RWPE2 (cell line): ENCODE measurements around the gene CRIP1.

ENCODE experiments used
- ATAC-seq: fragments of 200-7000 bp; cut with Tn5 transposase; 3 replicates; pipeline ENCODE4 v1.9.1; 2021; ENCODE audit warnings: low read depth
- DNase-seq: peaks from one replicate; pipeline ENCODE4 v3.0.0-alpha.2; 2020; ENCODE audit warnings: low spot score
- H3K27ac ChIP-seq: fragments of 450-650 bp; 2 replicates; pipeline ENCODE4 v1.5.1; 2017; ENCODE audit warnings: mild to moderate bottlenecking; ENCODE audit not compliant: poor library complexity, severe bottlenecking
- H3K27me3 ChIP-seq: fragments of 250-450 bp; sonication (Bioruptor Pico); 2 replicates; pipeline ENCODE4 v1.5.1; 2021; ENCODE audit warnings: mild to moderate bottlenecking, moderate library complexity; ENCODE audit not compliant: insufficient read depth, poor library complexity, severe bottlenecking
- H3K36me3 ChIP-seq: fragments of 250-450 bp; sonication (Bioruptor Pico); 2 replicates; pipeline ENCODE4 v1.5.1; 2020; ENCODE audit warnings: low read depth, mild to moderate bottlenecking, moderate library complexity
- H3K4me1 ChIP-seq: fragments of 250-450 bp; sonication (Bioruptor Pico); 2 replicates; pipeline ENCODE4 v1.5.1; 2021; ENCODE audit warnings: mild to moderate bottlenecking, moderate library complexity; ENCODE audit not compliant: insufficient read depth, poor library complexity, severe bottlenecking
- H3K4me3 ChIP-seq: fragments of 250-450 bp; sonication (Bioruptor Pico); 2 replicates; pipeline ENCODE4 v1.5.1; 2021; ENCODE audit warnings: mild to moderate bottlenecking, moderate library complexity; ENCODE audit not compliant: severe bottlenecking
- H3K9me3 ChIP-seq: fragments of 250-450 bp; sonication (Bioruptor Pico); 2 replicates; pipeline ENCODE4 v1.5.1; 2021; ENCODE audit warnings: mild to moderate bottlenecking, moderate library complexity; ENCODE audit not compliant: severe bottlenecking
- TF ChIP-seq, protein P1 (sequence below): fragments of 450-650 bp; IDR thresholded peaks from one replicate; pipeline ENCODE4 v1.5.1; 2017; ENCODE audit warnings: mild to moderate bottlenecking, moderate library complexity; ENCODE audit not compliant: poor library complexity, severe bottlenecking

The CRIP1 gene

DNA sequence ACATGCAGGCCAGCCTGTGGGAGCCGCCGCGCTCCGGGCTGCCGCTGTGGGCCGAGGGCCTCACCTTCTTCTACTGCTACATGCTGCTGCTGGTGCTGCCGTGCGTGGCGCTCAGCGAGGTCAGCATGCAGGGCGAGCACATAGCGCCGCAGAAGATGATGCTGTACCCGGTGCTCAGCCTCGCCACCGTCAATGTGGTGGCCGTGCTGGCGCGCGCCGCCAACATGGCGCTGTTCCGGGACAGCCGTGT is 42.6 kb downstream of the CRIP1 start:
- Histone ChIP-seq H3K4me1 (no peaks in the 10 kb centered on the region), H3K4me3 (no peak overlapping the region), H3K27me3 (peaks cover 23% of the 10 kb centered on the region), H3K27ac (no peak overlapping the region), H3K36me3 (no peaks in the 10 kb centered on the region), H3K9me3 (no peaks in the 10 kb centered on the region)
- ATAC-seq, result no peak
- DNase-seq, result no peak
- TF ChIP-seq, protein P1, sequence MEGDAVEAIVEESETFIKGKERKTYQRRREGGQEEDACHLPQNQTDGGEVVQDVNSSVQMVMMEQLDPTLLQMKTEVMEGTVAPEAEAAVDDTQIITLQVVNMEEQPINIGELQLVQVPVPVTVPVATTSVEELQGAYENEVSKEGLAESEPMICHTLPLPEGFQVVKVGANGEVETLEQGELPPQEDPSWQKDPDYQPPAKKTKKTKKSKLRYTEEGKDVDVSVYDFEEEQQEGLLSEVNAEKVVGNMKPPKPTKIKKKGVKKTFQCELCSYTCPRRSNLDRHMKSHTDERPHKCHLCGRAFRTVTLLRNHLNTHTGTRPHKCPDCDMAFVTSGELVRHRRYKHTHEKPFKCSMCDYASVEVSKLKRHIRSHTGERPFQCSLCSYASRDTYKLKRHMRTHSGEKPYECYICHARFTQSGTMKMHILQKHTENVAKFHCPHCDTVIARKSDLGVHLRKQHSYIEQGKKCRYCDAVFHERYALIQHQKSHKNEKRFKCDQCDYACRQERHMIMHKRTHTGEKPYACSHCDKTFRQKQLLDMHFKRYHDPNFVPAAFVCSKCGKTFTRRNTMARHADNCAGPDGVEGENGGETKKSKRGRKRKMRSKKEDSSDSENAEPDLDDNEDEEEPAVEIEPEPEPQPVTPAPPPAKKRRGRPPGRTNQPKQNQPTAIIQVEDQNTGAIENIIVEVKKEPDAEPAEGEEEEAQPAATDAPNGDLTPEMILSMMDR, result no peak

DNA sequence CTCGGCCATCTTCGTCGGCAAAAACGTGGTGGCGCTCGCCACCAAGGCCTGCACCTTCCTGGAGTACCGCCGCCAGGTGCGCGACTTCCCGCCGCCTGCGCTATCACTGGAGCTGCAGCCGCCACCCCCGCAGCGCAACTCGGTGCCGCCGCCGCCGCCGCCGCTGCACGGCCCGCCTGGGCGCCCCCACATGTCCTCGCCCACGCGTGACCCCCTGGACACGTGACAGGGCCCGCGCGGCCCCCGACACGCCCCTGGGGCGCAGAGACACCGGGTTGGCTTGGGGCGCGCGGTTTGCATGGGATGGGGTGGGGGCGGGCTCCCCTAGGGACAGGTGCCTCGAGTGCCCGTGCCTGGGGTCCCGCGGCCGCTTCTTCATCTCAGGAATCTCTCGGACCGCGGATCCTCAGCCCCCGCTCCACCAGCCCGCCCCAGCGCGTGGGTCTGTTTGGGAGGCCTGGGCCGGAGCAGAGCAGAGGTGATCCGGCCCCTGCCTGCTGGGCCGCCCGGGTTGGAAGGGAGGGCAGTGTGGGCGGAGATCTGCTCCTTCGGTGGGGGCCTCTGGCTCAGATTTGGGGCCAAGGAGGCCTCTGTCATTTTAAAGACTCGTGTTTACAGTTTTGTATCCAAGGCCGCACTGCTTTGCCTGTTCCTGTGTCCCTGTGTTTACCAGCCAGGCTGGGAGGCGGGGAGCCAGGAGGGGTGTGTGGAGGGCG is 43.0 kb downstream of the CRIP1 start:
- Histone ChIP-seq H3K27me3 (peaks cover 23% of the 10 kb centered on the region), H3K4me3 (no peak overlapping the region), H3K9me3 (no peaks in the 10 kb centered on the region), H3K4me1 (no peaks in the 10 kb centered on the region), H3K27ac (no peak overlapping the region), H3K36me3 (no peaks in the 10 kb centered on the region)
- TF ChIP-seq, protein P1, result no peak
- peak; percentile 73 for DNase-seq
- ATAC-seq, result no peak

DNA sequence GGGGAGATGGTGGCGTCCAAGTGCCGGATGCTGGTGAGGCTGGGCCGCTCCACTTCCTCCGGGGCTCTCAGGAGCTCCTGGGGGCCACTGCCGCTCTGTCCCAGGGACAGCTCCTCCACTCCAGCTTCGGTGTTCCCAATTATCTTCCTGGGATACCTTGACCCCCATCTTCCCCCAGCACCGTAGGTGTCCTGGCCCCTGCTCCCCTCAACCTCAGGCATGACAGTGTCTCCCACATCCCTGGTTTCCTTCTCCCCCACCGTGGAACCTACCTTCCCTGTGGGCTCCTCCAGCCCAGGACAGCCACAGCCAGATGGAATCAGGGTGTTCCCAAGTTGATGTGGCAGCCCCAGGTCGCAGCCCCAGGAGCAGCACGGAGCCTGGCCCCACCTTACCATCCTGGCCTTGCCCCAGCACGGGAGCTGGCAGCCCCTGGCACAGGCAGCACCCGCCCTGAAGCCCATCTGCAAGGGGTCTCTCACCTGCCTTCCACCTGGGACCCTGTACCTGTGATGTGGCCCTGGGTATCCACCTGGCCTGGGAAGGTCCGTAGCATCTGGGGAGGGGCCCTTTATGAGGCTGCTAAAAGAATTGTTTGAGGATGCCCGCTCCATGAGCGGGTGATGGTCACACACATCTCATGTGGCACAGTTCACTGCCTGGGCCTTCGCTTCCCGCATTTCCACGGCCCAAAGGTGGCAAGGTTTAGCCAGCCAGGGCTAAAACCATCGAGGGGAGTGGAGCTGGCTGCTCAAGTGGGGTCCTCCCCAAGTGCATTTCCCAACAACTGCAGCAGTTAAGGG is 43.8 kb downstream of the CRIP1 start:
- H3K9me3 ChIP-seq, result no peaks in the 10 kb centered on the region
- ATAC-seq (no peak), DNase-seq (peak; percentile 47)
- H3K27me3 ChIP-seq, result peaks cover 18% of the 10 kb centered on the region
- H3K36me3 ChIP-seq, result no peaks in the 10 kb centered on the region
- no peak overlapping the region for H3K27ac ChIP-seq
- H3K4me3 ChIP-seq, result no peak overlapping the region
- TF ChIP-seq, protein P1, result no peak
- no peaks in the 10 kb centered on the region for H3K4me1 ChIP-seq

DNA sequence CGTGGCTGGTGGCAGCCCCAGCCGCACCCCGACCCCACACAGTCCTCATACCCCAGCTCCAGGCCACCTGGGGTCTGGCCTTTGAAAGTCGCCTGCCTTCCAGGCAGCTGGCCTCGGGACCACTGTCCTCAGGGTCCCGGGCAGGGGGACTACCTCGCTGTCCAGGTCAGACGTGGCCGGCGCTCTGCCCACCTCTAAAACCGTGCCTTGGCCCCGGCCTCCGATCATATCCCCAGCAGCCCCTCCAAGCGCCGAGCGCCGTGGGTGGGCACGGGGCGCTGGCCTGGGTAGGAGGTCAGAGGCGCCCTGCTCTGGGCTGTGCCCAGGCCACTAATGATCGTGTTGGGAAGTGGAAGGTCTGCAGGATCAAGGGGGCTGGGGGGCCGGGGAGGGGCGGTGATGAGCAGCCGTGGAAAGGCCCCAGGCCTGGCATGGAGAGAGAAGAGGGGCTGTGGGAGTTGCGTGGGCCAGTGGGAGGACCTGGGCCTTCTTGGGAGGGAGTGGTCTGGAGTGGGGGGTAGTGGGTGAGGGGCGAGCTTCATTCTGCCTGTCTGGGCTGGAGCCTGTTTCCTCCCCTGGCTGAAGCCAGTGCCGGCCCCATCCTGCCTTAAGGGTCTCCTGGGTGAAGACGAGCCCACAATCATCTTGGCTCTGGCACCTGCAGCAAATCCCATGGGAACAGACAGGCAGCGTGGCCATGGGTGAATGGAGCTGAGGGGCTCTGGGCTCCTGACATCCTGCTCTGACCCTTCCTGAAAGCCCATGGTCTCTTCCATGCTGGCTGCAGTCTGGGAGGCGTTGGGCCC is 44.6 kb downstream of the CRIP1 start:
- ATAC-seq (no peak), DNase-seq (peak; percentile 69)
- peaks cover 18% of the 10 kb centered on the region for H3K27me3 ChIP-seq
- TF ChIP-seq, protein P1, result no peak
- no peak overlapping the region for H3K4me3 ChIP-seq
- H3K4me1 ChIP-seq, result no peaks in the 10 kb centered on the region
- no peak overlapping the region for H3K27ac ChIP-seq
- H3K36me3 ChIP-seq, result no peaks in the 10 kb centered on the region
- no peaks in the 10 kb centered on the region for H3K9me3 ChIP-seq
